ENCODE measurements around the gene CD53. TPM values are rescaled to one million over a fixed set of nuclear protein-coding genes. Genes with fewer than 3 reads are reported as not detected.

CD53 gene
- total and polyA plus RNA-seq, 9 of the 15 experiments (the other 6 are each of a cell fraction or from before 2014, with no cell fraction given), result 63.5 to 220 (median 131) TPM

DNA sequence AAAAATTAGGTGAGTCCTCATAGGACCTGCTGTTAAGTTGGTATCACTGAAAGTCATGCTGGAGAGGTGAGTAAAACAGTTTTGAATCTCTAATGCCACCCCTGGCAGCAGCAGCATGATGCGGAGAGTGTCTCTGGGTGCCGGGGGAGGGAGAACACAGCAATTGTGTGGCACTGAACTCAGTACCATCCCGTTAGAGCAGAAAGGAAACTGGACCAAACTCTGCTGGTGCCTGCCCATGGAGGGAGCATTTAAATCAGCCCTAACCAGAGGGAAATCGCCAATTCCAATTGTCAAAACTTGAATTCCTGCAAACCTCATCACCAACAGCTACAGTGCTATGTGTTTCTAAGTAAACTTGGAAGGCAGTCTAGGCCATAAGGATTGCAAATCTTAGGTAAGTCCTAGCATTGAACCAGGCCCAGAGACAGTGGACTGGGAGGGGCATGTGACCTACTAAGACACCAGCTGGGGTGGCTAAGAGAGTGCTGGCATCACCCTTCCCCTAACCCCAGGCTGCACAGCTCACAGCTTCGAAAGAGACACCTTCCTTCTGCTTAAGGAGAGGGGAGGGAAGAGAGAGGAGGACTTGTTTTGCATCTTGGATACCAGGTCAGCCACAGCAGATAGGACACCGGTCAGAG, 30.0 kb downstream of the CD53 start (continued):
- TF ChIP-seq, protein P1, sequence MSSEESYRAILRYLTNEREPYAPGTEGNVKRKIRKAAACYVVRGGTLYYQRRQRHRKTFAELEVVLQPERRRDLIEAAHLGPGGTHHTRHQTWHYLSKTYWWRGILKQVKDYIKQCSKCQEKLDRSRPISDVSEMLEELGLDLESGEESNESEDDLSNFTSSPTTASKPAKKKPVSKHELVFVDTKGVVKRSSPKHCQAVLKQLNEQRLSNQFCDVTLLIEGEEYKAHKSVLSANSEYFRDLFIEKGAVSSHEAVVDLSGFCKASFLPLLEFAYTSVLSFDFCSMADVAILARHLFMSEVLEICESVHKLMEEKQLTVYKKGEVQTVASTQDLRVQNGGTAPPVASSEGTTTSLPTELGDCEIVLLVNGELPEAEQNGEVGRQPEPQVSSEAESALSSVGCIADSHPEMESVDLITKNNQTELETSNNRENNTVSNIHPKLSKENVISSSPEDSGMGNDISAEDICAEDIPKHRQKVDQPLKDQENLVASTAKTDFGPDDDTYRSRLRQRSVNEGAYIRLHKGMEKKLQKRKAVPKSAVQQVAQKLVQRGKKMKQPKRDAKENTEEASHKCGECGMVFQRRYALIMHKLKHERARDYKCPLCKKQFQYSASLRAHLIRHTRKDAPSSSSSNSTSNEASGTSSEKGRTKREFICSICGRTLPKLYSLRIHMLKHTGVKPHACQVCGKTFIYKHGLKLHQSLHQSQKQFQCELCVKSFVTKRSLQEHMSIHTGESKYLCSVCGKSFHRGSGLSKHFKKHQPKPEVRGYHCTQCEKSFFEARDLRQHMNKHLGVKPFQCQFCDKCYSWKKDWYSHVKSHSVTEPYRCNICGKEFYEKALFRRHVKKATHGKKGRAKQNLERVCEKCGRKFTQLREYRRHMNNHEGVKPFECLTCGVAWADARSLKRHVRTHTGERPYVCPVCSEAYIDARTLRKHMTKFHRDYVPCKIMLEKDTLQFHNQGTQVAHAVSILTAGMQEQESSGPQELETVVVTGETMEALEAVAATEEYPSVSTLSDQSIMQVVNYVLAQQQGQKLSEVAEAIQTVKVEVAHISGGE (CRISPR knock-in tag; IDR thresholded peaks at IDR 0.05), result no peak
- no peak for TF ChIP-seq FOXP1 (CRISPR knock-in tag; IDR thresholded peaks at IDR 0.05)
- TF ChIP-seq MCM2 (IDR thresholded peaks at IDR 0.05; ENCODE audit: low read depth), result no peak
- TF ChIP-seq NCOA2 (IDR thresholded peaks at IDR 0.05; ENCODE audit: partially characterized antibody in 2 of 2), result no peak
- TF ChIP-seq ZNF124 (CRISPR knock-in tag; IDR thresholded peaks at IDR 0.05), result no peak

GRCh38 chr1:110903853-110904500, 31.0 kb downstream of the CD53 start:
- Histone ChIP-seq H3K79me2 (ENCODE audit: control insufficient read depth, insufficient read depth, low read length) (no peaks in the 10 kb centered on the region), H3K27me3 (ENCODE audit: control insufficient read depth in 2 of 2, insufficient read depth in 2 of 2, low read length in 2 of 2) (no peaks in the 10 kb centered on the region), H3K4me3 (no peak overlapping the region), H3K4me1 (replicated peaks in 1 of 2; ENCODE audit: control insufficient read depth in 2 of 2, insufficient read depth in 2 of 2, low read length in 2 of 2) (peaks cover 0 to under 1% of the 10 kb centered on the region in 2 experiments; a peak in 1 of 5 replicates), H3K4me2 (ENCODE audit: insufficient read depth, low read length) (no peak overlapping the region), H2AFZ (ENCODE audit: low read depth, low read length) (no peak overlapping the region), H3K36me3 (ENCODE audit: control insufficient read depth, insufficient read depth, low read length) (peaks cover 6% of the 10 kb centered on the region; the same call in 1 of the 3 replicates), H3K9me3 (replicated peaks; ENCODE audit: control insufficient read depth, insufficient read depth, low read depth, low read length) (no peaks in the 10 kb centered on the region), H3K27ac (ENCODE audit: extremely low read depth, low read depth, low read length) (no peak overlapping the region), H3K9ac (ENCODE audit: insufficient read depth in 1 of 2, low read depth in 2 of 2, low read length in 2 of 2) (no peak overlapping the region), H4K20me1 (replicated peaks; ENCODE audit: control insufficient read depth, insufficient read depth, low read length) (no peaks in the 10 kb centered on the region), H3K9me1 (ENCODE audit: control insufficient read depth, insufficient read depth, low read length) (no peaks in the 10 kb centered on the region)
- in situ Hi-C loops (cut with MboI) (no loop called here), intact Hi-C loops (cut with micrococcal nuclease) (no loop called here)
- peak; percentile 48 for ATAC-seq
- TF ChIP-seq POLR2AphosphoS2 (IDR thresholded peaks at IDR 0.05; ENCODE audit: low read length), result 0 out of 2 replicates have a peak, but pooled peaks have one; percentile 44
- 0 out of 2 replicates have a peak, but pooled peaks have one; percentile 4 for TF ChIP-seq ZNF57 (CRISPR knock-in tag; IDR thresholded peaks at IDR 0.05)
- TF ChIP-seq ZBTB17 (CRISPR knock-in tag; IDR thresholded peaks at IDR 0.05), result 0 out of 2 replicates have a peak, but pooled peaks have one; percentile 24
- TF ChIP-seq ZNF561 (CRISPR knock-in tag; conservative IDR thresholded peaks at IDR 0.05), result no peak
- 71% methylated on average over 3 of the region's 3 CpGs for WGBS (ENCODE audit: insufficient coverage, low coverage, missing lambda C conversion rate)
- ChIA-PET CTCF (ENCODE audit: low intra/inter-chr PET ratio) (no interaction called here), POLR2A (interaction anchor here (1.1 kb wide), 1 partner anchor 13 kb away, joined by 3 read pairs; no protein-coding TSS in a partner anchor)
- BruUV-seq (replicated peaks), result no TSS peak
- no peak for DNase-seq (ENCODE audit: extremely low read depth in 1 of 4, low spot score in 3 of 4)
- FAIRE-seq, result no peak

All from K562 (cell line).